GM10847 (cell line): ENCODE results near the gene SACM1L.

Experiments used
- POLR2A ChIP-seq: IDR thresholded peaks from 2 replicates; pipeline ENCODE4 v1.6.1; 2011; ENCODE audit not compliant: insufficient read length; ENCODE audit errors: extremely low read depth

Gene SACM1L

GRCh38 chr3:45792516-45793172 is 103.4 kb downstream of the SACM1L start:
- no peak for TF ChIP-seq POLR2A

- TF ChIP-seq POLR2A = no peak
Observed at GRCh38 chr3:45793482-45794176, 104.4 kb downstream of the SACM1L start.

GRCh38 chr3:45794177-45794560 is 105.0 kb downstream of the SACM1L start:
- TF ChIP-seq POLR2A = no peak

DNA sequence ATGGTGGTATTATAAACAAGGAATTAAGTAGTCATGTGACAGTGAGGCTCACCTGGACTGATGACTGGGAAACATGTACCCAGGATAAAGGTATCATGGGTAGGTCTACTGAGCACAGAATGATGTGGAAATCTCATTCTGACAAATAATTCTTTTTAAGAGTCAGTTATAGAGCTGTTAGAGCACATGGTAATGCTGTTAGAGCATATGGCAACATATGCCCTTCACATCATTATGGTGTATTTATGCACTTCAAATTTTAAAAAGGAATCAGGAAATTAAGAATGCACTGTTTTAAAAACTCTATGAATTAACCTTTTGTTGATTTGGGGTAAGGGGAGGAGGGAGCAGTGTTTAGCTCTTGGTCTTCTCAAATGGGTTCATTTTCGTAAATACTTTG is 105.5 kb downstream of the SACM1L start:
- no peak for TF ChIP-seq POLR2A
